Gastrocnemius medialis (tissue), 4 donors: ENCODE results near the gene ACYP1. TPM values are rescaled to one million over a fixed set of nuclear protein-coding genes. Genes with fewer than 3 reads are reported as not detected.

Experiments used
- ATAC-seq, 2 donors: fragments of 150-250 bp; one replicate each; pipeline ENCODE4 v1.9.1; 2016
- DNase-seq, 2 donors: peaks; one replicate each; pipeline ENCODE4 v3.0.0-alpha.2; 2019
- H3K27ac ChIP-seq, 4 donors: fragments of 200-600 bp; sonication (generic); 1 replicate in 1 of 4; 2 replicates in 3 of 4; pipeline ENCODE4 v1.5.1; 2016 to 2018; ENCODE audit warnings: mild to moderate bottlenecking in 2 of 4, moderate library complexity in 1 of 4
- H3K27me3 ChIP-seq, 3 donors: fragments of 200-600 bp; sonication (generic) in 2 of 3; 1 replicate in 1 of 3; 2 replicates in 2 of 3; pipeline versions ENCODE4 v1.5.1 to v1.6.0; 2016 to 2019; ENCODE audit warnings: mild to moderate bottlenecking in 1 of 3, moderate library complexity in 1 of 3
- H3K36me3 ChIP-seq, 2 donors: fragments of 200-600 bp; sonication (generic) in 1 of 2; one replicate each; pipeline ENCODE4 v1.5.1; 2017 to 2018
- H3K4me1 ChIP-seq, 2 donors: fragments of 200-600 bp; sonication (generic) in 1 of 2; one replicate each; pipeline ENCODE4 v1.5.1; 2016 to 2017; ENCODE audit warnings: mild to moderate bottlenecking in 2 of 2
- H3K4me3 ChIP-seq, 4 donors: fragments of 200-600 bp; sonication (generic) in 3 of 4; 1 replicate in 1 of 4; 2 replicates in 3 of 4; pipeline ENCODE4 v1.5.1; 2016 to 2019; ENCODE audit warnings: mild to moderate bottlenecking in 2 of 4
- H3K9me3 ChIP-seq, 3 donors: fragments of 200-600 bp; sonication (generic) in 2 of 3; 1 replicate in 1 of 3; 2 replicates in 2 of 3; pipeline ENCODE4 v1.5.1; 2016 to 2019
- POLR2A ChIP-seq, 2 donors: fragments of 450-650 bp; IDR thresholded peaks; one replicate each; pipeline ENCODE4 v1.6.1; 2017; ENCODE audit warnings: antibody characterized with exemption in 2 of 2, mild to moderate bottlenecking in 2 of 2, moderate library complexity in 2 of 2
- in situ Hi-C, 4 donors: fragments of 200-750 bp; cut with MboI; loops; one replicate each; pipeline versions ENCODE4 v1.15.0 to v1.8.0; 2017; ENCODE audit warnings: low sequenced_read_pairs in 4 of 4
- intact Hi-C: fragments of 100-400 bp; cut with DNase I; formaldehyde crosslinking; loops from one replicate; pipeline ENCODE4 v1.15.1; 2023; ENCODE audit warnings: low total_unique reads
- total RNA-seq, 4 donors: library from RNA; depleted of rRNA; stranded (reverse); fragments of >200 nt; gene quantifications; one replicate each; pipeline versions ENCODE4 v1.1.0 to v1.2.3, GENCODE V29; 2016
- TF ChIP-seq, protein P1 (sequence below), 5 experiments: fragments of 450-650 bp in 3 of 5; fragments of 200-600 bp in 2 of 5; sonication (generic) in 2 of 5; IDR thresholded peaks in 4 of 5; conservative IDR thresholded peaks in 1 of 5; 1 replicate in 4 of 5; 2 replicates in 1 of 5; pipeline ENCODE4 v1.5.1; 2016 to 2019; ENCODE audit warnings: antibody characterized with exemption in 5 of 5, mild to moderate bottlenecking in 3 of 5, moderate library complexity in 3 of 5

The ACYP1 gene
- total RNA-seq, 4 donors from 2014 or later: 12.8 to 41.2 (median 22.9) TPM

DNA sequence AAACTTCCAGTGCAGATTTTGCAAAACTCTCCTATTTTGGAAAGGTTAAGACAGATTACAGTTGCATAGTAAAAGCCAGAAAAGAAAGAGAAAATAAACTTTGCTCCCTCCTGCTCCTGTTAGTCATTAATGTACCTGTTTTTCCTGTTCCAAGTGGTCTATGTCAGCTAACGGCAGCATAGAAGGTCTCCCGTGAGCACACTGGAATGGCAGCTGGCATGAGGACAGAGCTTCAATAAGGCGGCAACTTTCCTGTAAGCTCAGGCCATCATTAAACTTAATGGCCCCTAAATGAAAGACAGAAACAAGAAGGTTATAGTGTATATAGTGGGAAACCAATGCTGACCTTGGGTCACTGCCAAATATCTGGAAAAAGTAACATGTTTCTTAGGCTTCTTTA is 45.1 kb downstream of the ACYP1 start:
- Histone ChIP-seq H3K27ac (no peak overlapping the region), H3K36me3 (peaks cover 0 to 52% of the 10 kb centered on the region in 2 donors), H3K4me1 (peaks cover 0 to 11% of the 10 kb centered on the region in 2 donors), H3K4me3 (no peak overlapping the region), H3K27me3 (no peaks in the 10 kb centered on the region), H3K9me3 (no peaks in the 10 kb centered on the region)
- TF ChIP-seq, protein P1, sequence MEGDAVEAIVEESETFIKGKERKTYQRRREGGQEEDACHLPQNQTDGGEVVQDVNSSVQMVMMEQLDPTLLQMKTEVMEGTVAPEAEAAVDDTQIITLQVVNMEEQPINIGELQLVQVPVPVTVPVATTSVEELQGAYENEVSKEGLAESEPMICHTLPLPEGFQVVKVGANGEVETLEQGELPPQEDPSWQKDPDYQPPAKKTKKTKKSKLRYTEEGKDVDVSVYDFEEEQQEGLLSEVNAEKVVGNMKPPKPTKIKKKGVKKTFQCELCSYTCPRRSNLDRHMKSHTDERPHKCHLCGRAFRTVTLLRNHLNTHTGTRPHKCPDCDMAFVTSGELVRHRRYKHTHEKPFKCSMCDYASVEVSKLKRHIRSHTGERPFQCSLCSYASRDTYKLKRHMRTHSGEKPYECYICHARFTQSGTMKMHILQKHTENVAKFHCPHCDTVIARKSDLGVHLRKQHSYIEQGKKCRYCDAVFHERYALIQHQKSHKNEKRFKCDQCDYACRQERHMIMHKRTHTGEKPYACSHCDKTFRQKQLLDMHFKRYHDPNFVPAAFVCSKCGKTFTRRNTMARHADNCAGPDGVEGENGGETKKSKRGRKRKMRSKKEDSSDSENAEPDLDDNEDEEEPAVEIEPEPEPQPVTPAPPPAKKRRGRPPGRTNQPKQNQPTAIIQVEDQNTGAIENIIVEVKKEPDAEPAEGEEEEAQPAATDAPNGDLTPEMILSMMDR (IDR thresholded peaks at IDR 0.05 in 4 of 5, conservative IDR thresholded peaks at IDR 0.05 in 1 of 5): no peak
- TF ChIP-seq POLR2A (IDR thresholded peaks at IDR 0.05): no peak
- intact Hi-C loops: no loop called here
- no peak for DNase-seq
- in situ Hi-C loops: no loop called here
- ATAC-seq: no peak

DNA sequence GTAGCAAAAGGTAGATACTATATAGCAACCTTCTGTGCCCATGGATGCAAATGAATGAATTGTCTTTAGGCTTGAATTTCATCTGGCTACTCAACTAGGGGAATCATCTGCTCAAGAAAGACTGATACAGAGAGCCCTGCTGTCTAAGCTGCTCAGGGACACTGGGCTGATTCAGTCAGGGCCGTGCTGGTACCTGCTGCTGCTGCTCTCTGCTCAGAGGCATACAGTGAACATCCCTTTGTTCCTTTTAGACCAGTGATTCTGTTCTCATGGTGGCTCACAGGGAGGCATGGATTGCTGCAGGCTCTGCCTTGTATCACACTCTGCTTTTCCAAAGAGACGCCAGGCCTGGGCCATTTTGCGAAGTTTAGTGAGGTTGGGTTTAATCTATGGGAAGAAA is 47.0 kb downstream of the ACYP1 start:
- DNase-seq (no peak), ATAC-seq (no peak)
- H3K27me3 ChIP-seq: no peaks in the 10 kb centered on the region
- H3K36me3 ChIP-seq: peaks cover 0 to 52% of the 10 kb centered on the region in 2 donors
- no peaks in the 10 kb centered on the region for H3K9me3 ChIP-seq
- H3K27ac ChIP-seq: no peak overlapping the region
- in situ Hi-C loops (no loop called here), intact Hi-C loops (no loop called here)
- TF ChIP-seq, protein P1 (IDR thresholded peaks at IDR 0.05 in 4 of 5, conservative IDR thresholded peaks at IDR 0.05 in 1 of 5): no peak
- no peak for TF ChIP-seq POLR2A (IDR thresholded peaks at IDR 0.05)
- H3K4me1 ChIP-seq: peaks cover 9% of the 10 kb centered on the region in 2 donors
- H3K4me3 ChIP-seq: no peak overlapping the region

DNA sequence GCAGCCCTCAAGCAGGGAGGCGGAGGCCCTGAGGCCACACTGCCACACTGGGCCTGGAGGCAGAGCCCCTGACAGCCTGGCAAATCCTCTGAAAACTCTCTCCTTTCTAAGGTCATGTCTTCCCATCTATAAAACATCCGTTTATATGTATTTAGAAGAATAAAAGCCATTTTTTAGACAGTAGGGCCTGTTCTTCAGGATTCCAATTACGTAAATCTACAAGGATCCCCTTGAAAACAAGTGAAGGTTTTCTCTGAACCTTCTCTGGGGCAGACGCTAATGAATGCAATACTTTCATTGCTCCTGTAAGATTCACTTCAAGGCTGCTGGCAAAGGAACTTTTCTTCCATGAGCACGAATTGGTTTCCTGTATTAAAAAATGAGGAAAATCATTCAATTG is 48.3 kb downstream of the ACYP1 start:
- no peak for ATAC-seq
- in situ Hi-C loops (no loop called here), intact Hi-C loops (no loop called here)
- Histone ChIP-seq H3K36me3 (peaks cover 0 to 49% of the 10 kb centered on the region in 2 donors), H3K27me3 (no peaks in the 10 kb centered on the region), H3K27ac (no peak overlapping the region), H3K4me1 (peaks cover 17 to 19% of the 10 kb centered on the region in 2 donors), H3K9me3 (no peaks in the 10 kb centered on the region), H3K4me3 (no peak overlapping the region)
- no peak for TF ChIP-seq POLR2A (IDR thresholded peaks at IDR 0.05)
- TF ChIP-seq, protein P1 (IDR thresholded peaks at IDR 0.05 in 4 of 5, conservative IDR thresholded peaks at IDR 0.05 in 1 of 5): no peak
- no peak for DNase-seq

DNA sequence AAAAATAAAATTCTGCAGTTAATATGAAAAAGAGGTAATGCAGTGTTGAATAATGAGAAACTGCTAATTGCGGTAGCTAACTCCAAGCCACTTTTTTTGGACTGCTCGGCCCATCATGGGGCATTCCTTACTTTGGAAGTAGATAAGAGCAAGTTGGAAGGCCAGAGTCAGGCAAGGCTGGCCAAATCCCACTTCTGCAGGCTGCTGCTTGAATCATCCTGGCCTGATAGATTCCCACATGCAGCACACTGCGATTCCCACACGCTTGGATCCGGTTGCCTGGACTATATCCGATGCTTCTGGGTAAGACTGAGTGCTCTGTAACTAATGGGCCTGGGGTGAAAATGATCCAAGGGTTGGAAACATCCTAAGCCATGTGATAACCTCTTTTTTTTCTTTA is 50.5 kb downstream of the ACYP1 start:
- Histone ChIP-seq H3K27me3 (no peaks in the 10 kb centered on the region), H3K4me3 (no peak overlapping the region), H3K9me3 (no peaks in the 10 kb centered on the region), H3K4me1 (peaks cover 17 to 19% of the 10 kb centered on the region in 2 donors), H3K36me3 (peaks cover 0 to 63% of the 10 kb centered on the region in 2 donors), H3K27ac (peak overlapping the region in 1 of 4 donors; percentile 78)
- ATAC-seq (no peak), DNase-seq (no peak)
- intact Hi-C loops: loop anchor here (5.0 kb wide), 1 partner anchor 101 kb away; no protein-coding TSS in a partner anchor
- in situ Hi-C loops: no loop called here
- no peak for TF ChIP-seq POLR2A (IDR thresholded peaks at IDR 0.05)
- TF ChIP-seq, protein P1 (IDR thresholded peaks at IDR 0.05 in 4 of 5, conservative IDR thresholded peaks at IDR 0.05 in 1 of 5): no peak
